GM21528 (cell line): Measurements from ENCODE around the gene GRIK4.

ENCODE experiments used
- ATAC-seq: cut with Tn5 transposase; IDR thresholded peaks from one replicate; pipeline ENCODE4 v1.9.1; 2021; ENCODE audit warnings: mild to moderate bottlenecking, moderate library complexity; ENCODE audit not compliant: unreplicated experiment, low FRiP score

GRIK4 gene

GRCh38 chr11:120718171-120718570 is 206.6 kb downstream of the GRIK4 start:
- ATAC-seq = no peak

GRCh38 chr11:120719348-120719747 is 207.8 kb downstream of the GRIK4 start:
- ATAC-seq = no peak

GRCh38 chr11:120720760-120721159 is 209.2 kb downstream of the GRIK4 start:
- no peak for ATAC-seq

GRCh38 chr11:120722524-120722923 is 211.0 kb downstream of the GRIK4 start:
- ATAC-seq = no peak

GRCh38 chr11:120723751-120724150 is 212.2 kb downstream of the GRIK4 start:
- no peak for ATAC-seq

GRCh38 chr11:120727752-120728151 is 216.2 kb downstream of the GRIK4 start:
- no peak for ATAC-seq

GRCh38 chr11:120735035-120735434 is 223.5 kb downstream of the GRIK4 start:
- ATAC-seq = no peak

- no peak for ATAC-seq
Measured at GRCh38 chr11:120738516-120739046, 227.0 kb downstream of the GRIK4 start.

- ATAC-seq = no peak
Measured at GRCh38 chr11:120739780-120740179, 228.2 kb downstream of the GRIK4 start.

GRCh38 chr11:120740380-120740779 is 228.8 kb downstream of the GRIK4 start:
- no peak for ATAC-seq

- no peak for ATAC-seq
Measured at GRCh38 chr11:120744016-120744994, 232.8 kb downstream of the GRIK4 start.

GRCh38 chr11:120746376-120746775 is 234.8 kb downstream of the GRIK4 start:
- no peak for ATAC-seq

- ATAC-seq = no peak
Measured at GRCh38 chr11:120746836-120747609, 235.5 kb downstream of the GRIK4 start.

- no peak for ATAC-seq
Measured at GRCh38 chr11:120747850-120748814, 236.6 kb downstream of the GRIK4 start.

- ATAC-seq = no peak
Measured at GRCh38 chr11:120749395-120749794, 237.8 kb downstream of the GRIK4 start.

GRCh38 chr11:120750647-120751549 is 239.3 kb downstream of the GRIK4 start:
- ATAC-seq = no peak

GRCh38 chr11:120751550-120751949 is 240.0 kb downstream of the GRIK4 start:
- no peak for ATAC-seq

- ATAC-seq = no peak
Measured at GRCh38 chr11:120752668-120753067, 241.1 kb downstream of the GRIK4 start.

GRCh38 chr11:120756931-120757330 is 245.4 kb downstream of the GRIK4 start:
- ATAC-seq = no peak
